Endothelial cell of umbilical vein (primary cell): ENCODE data around the gene KLHL41. TPM values are rescaled to one million over a fixed set of nuclear protein-coding genes. Genes with fewer than 3 reads are reported as not detected.
A peak's percentile ranks its signal among the peaks of the same experiment; 100 is the strongest.
"Not testable (repeated sequence)": the region's sequence is repeated elsewhere in the genome, so short reads cannot be mapped to it uniquely, and the experiment has no call there.

Experiments
- BruUV-seq: library from RNA; stranded (reverse); fragments of 400-500 nt; replicated peaks from 2 replicates; lab custom pipeline; 2021; lab: Mats Ljungman, UMichigan
- CTCF ChIA-PET: fragments of 300-600, 350-600 bp; sonication (Branson Sonifier 250); formaldehyde crosslinking; loops from one replicate; lab custom pipeline; 2021; ENCODE audit warnings: antibody characterized with exemption, inconsistent platforms; lab: Charles Lee
- POLR2A ChIA-PET: fragments of 300-600, 350-600 bp; sonication (Branson Sonifier 250); formaldehyde crosslinking; loops from one replicate; lab custom pipeline; 2021; ENCODE audit warnings: antibody characterized with exemption, inconsistent platforms; lab: Charles Lee
- DNase-seq: peaks from one replicate; pipeline ENCODE4 v3.0.0-alpha.2; 2011; ENCODE audit warnings: low read depth, low spot score
- FAIRE-seq: peaks from 2 replicates; lab custom pipeline; 2011; peaks lifted over from hg19 to GRCh38; lab: Jason Lieb, UNC
- H2AFZ ChIP-seq: 2 replicates; pipeline ENCODE4 v1.6.0; 2012; ENCODE audit warnings: low read depth, low read length, control low read depth, inconsistent platforms
- H3K27ac ChIP-seq: 2 replicates; pipeline ENCODE4 v1.5.1; 2011; ENCODE audit warnings: low read depth, mild to moderate bottlenecking, control low read depth, low read length, moderate library complexity; ENCODE audit not compliant: insufficient read depth
- H3K27me3 ChIP-seq, 2 experiments: 2 replicates each; pipeline versions ENCODE4 v1.6.0 to v1.6.1; 2011; ENCODE audit warnings: low read length in 2 of 2, mixed read lengths in 1 of 2; ENCODE audit not compliant: control insufficient read depth in 2 of 2, insufficient read depth in 2 of 2
- H3K36me3 ChIP-seq, 2 experiments: 2 replicates in 1 of 2; 3 replicates in 1 of 2; pipeline ENCODE4 v1.5.1; 2011; ENCODE audit warnings: low read length in 2 of 2, mild to moderate bottlenecking in 1 of 2, moderate library complexity in 1 of 2; ENCODE audit not compliant: control insufficient read depth in 2 of 2, insufficient read depth in 2 of 2; ENCODE audit errors: extremely low read depth in 1 of 2
- H3K4me1 ChIP-seq: 3 replicates; pipeline ENCODE4 v1.5.1; 2011; ENCODE audit warnings: mild to moderate bottlenecking, low read length; ENCODE audit not compliant: control insufficient read depth, insufficient read depth; ENCODE audit errors: extremely low read depth
- H3K4me2 ChIP-seq: 2 replicates; pipeline ENCODE4 v1.6.1; 2011; ENCODE audit warnings: low read length, control low read depth, mixed read lengths; ENCODE audit not compliant: insufficient read depth
- H3K4me3 ChIP-seq, 3 experiments: fragments of 200-600 bp in 1 of 3; sonication (generic), shearing (Covaris generic) in 1 of 3; replicated peaks in 1 of 3; 2 replicates each; pipeline ENCODE4 v1.5.1; 2011 to 2016; ENCODE audit warnings: control low read depth in 3 of 3, low read length in 3 of 3, mild to moderate bottlenecking in 2 of 3, inconsistent platforms in 1 of 3, low read depth in 1 of 3, moderate library complexity in 1 of 3; ENCODE audit not compliant: insufficient read depth in 1 of 3
- H3K79me2 ChIP-seq: 2 replicates; pipeline ENCODE4 v1.6.0; 2012; ENCODE audit warnings: low read length, inconsistent platforms; ENCODE audit not compliant: control insufficient read depth, insufficient read depth
- H3K9ac ChIP-seq: replicated peaks from 2 replicates; pipeline ENCODE3; 2011; ENCODE audit warnings: low read length, control low read depth; ENCODE audit not compliant: insufficient read depth; ENCODE audit errors: extremely low read depth
- H3K9me1 ChIP-seq: replicated peaks from 3 replicates; pipeline ENCODE4 v1.6.0; 2011; ENCODE audit warnings: mild to moderate bottlenecking, low read length; ENCODE audit not compliant: control insufficient read depth, insufficient read depth; ENCODE audit errors: extremely low read depth
- H3K9me3 ChIP-seq: replicated peaks from 2 replicates; pipeline ENCODE4 v1.5.1; 2012; ENCODE audit warnings: low read length, inconsistent platforms; ENCODE audit not compliant: control insufficient read depth, insufficient read depth
- H4K20me1 ChIP-seq: replicated peaks from 2 replicates; pipeline ENCODE3; 2011; ENCODE audit warnings: mild to moderate bottlenecking, low read length; ENCODE audit not compliant: control insufficient read depth, insufficient read depth; ENCODE audit errors: extremely low read depth
- CTCF ChIP-seq, 2 donors: IDR thresholded peaks; 1 replicate in 1 of 2; 2 replicates in 1 of 2; pipeline ENCODE4 v1.5.1; 2011; ENCODE audit warnings: low read length in 2 of 2, mild to moderate bottlenecking in 2 of 2, moderate library complexity in 2 of 2, control low read depth in 1 of 2, inconsistent platforms in 1 of 2, low read depth in 1 of 2; ENCODE audit not compliant: insufficient read depth in 1 of 2; ENCODE audit errors: extremely low read depth in 1 of 2
- EZH2 ChIP-seq: IDR thresholded peaks from 2 replicates; pipeline ENCODE4 v1.6.1; 2012; ENCODE audit warnings: borderline replicate concordance, low read depth, mild to moderate bottlenecking, moderate library complexity, low read length, inconsistent platforms; ENCODE audit not compliant: severe bottlenecking
- FOS ChIP-seq: IDR thresholded peaks from 2 replicates; pipeline ENCODE4 v1.6.1; 2011; ENCODE audit warnings: mild to moderate bottlenecking, low read length, moderate library complexity, borderline replicate concordance; ENCODE audit not compliant: insufficient read depth
- GATA2 ChIP-seq: IDR thresholded peaks from 2 replicates; pipeline ENCODE4 v1.7.0; 2011; ENCODE audit warnings: low read depth, mild to moderate bottlenecking, moderate library complexity, mixed read lengths, low read length; ENCODE audit not compliant: insufficient read length, insufficient read depth
- JUN ChIP-seq: IDR thresholded peaks from 2 replicates; pipeline ENCODE4 v1.6.1; 2011; ENCODE audit warnings: borderline replicate concordance, low read depth; ENCODE audit not compliant: insufficient read length, insufficient read depth
- MAX ChIP-seq: IDR thresholded peaks from 2 replicates; pipeline ENCODE4 v1.6.1; 2011; ENCODE audit not compliant: insufficient read depth, insufficient read length
- MYC ChIP-seq: IDR thresholded peaks from one replicate; pipeline ENCODE4 v1.6.1; 2011; ENCODE audit warnings: mild to moderate bottlenecking, low read depth, low read length
- POLR2A ChIP-seq: IDR thresholded peaks from 2 replicates; pipeline ENCODE4 v1.6.1; 2012; ENCODE audit warnings: low read depth, mild to moderate bottlenecking, control low read depth, low read length
- POLR2AphosphoS5 ChIP-seq: IDR thresholded peaks from 2 replicates; pipeline ENCODE4 v1.6.1; 2012; ENCODE audit warnings: low read depth, mild to moderate bottlenecking, control low read depth, low read length, moderate library complexity; ENCODE audit not compliant: insufficient read depth
- dilution Hi-C: fragments of 300-500 bp; cut with MboI; formaldehyde crosslinking; loops from one replicate; pipeline ENCODE4 v1.15.0; 2019; ENCODE audit warnings: low sequenced_read_pairs; ENCODE audit not compliant: extremely low pct_ligation_motif_present
- intact Hi-C: fragments of 100-400 bp; cut with micrococcal nuclease; formaldehyde crosslinking; loops from one replicate; pipeline ENCODE4 v1.10.0; 2022
- polyA plus RNA-seq, 4 experiments: library from polyadenylated mRNA; depleted of rRNA in 3 of 4; stranded (reverse) in 3 of 4; unstranded in 1 of 4; fragments of >200 nt; gene quantifications; 2 replicates each; pipeline versions ENCODE4 v1.2.1 to v1.2.3, GENCODE V29; 2011 to 2012; ENCODE audit warnings: missing spikeins in 1 of 4
- total RNA-seq: library from RNA; stranded (reverse); gene quantifications from 2 replicates; pipeline ENCODE4 v1.2.3, GENCODE V29; 2021

The KLHL41 gene
- total and polyA plus RNA-seq, 2 donors (not counting 3 experiments of a cell fraction or from before 2014, with no cell fraction given), result 0.08 to 0.73 TPM

- dilution Hi-C loops (no loop called here), intact Hi-C loops (loop anchor here (5.0 kb wide), 2 partner anchors 93 to 122 kb away; partner anchors contain the start of genes BBS5, CFAP210 and PHOSPHO2)
- CTCF ChIA-PET, result no interaction called here
- no peaks in the 10 kb centered on the region for H3K36me3 ChIP-seq
- H3K4me2 ChIP-seq, result peak overlapping the region; percentile 17
- POLR2A ChIA-PET, result no interaction called here
- H3K9ac ChIP-seq, result no peak overlapping the region
- no peaks in the 10 kb centered on the region for H3K9me3 ChIP-seq
- DNase-seq (no peak), FAIRE-seq (no peak)
- BruUV-seq, result no TSS peak
- no peak overlapping the region for H3K4me3 ChIP-seq
- no peak overlapping the region for H2AFZ ChIP-seq
- no peaks in the 10 kb centered on the region for H3K27me3 ChIP-seq
- H4K20me1 ChIP-seq, result no peaks in the 10 kb centered on the region
- TF ChIP-seq MYC (no peak), CTCF (IDR thresholded peaks at IDR 0.05; ENCODE audit: extremely low read depth in 1 of 2, insufficient read depth in 1 of 2, low read depth in 1 of 2, low read length in 2 of 2) (no peak), FOS (no peak), EZH2 (no peak), GATA2 (no peak), MAX (no peak), POLR2A (no peak), POLR2AphosphoS5 (no peak), JUN (no peak)
- no peaks in the 10 kb centered on the region for H3K9me1 ChIP-seq
- H3K79me2 ChIP-seq, result peaks cover 17% of the 10 kb centered on the region
- H3K27ac ChIP-seq, result no peak overlapping the region
- peaks cover 2% of the 10 kb centered on the region for H3K4me1 ChIP-seq
These were observed 60.4 kb downstream of the KLHL41 start for GRCh38 chr2:169569948-169570347.

- not testable (repeated sequence) for H3K9me1 ChIP-seq, FAIRE-seq
These were observed 61.2 kb downstream of the KLHL41 start for GRCh38 chr2:169570752-169571151.

More at GRCh38 chr2:169570752-169571151, 61.2 kb downstream of the KLHL41 start:
- H3K9me3 ChIP-seq, H3K4me1 ChIP-seq, dilution Hi-C loops, H3K36me3 ChIP-seq, H3K27me3 ChIP-seq, POLR2A ChIA-PET, H3K4me2 ChIP-seq, H2AFZ ChIP-seq, H4K20me1 ChIP-seq, H3K9ac ChIP-seq, CTCF ChIA-PET, DNase-seq, H3K27ac ChIP-seq, H3K4me3 ChIP-seq, BruUV-seq: not testable (repeated sequence)
- peaks cover 17% of the 10 kb centered on the region for H3K79me2 ChIP-seq
- intact Hi-C loops, result loop anchor here (5.0 kb wide), 2 partner anchors 93 to 122 kb away; partner anchors contain the start of genes BBS5, CFAP210 and PHOSPHO2
